GM19455 (cell line): ENCODE measurements around the gene TEAD1.

Experiments
- ATAC-seq: cut with Tn5 transposase; IDR thresholded peaks from one replicate; pipeline ENCODE4 v1.9.1; 2021; ENCODE audit not compliant: unreplicated experiment

The TEAD1 gene

DNA sequence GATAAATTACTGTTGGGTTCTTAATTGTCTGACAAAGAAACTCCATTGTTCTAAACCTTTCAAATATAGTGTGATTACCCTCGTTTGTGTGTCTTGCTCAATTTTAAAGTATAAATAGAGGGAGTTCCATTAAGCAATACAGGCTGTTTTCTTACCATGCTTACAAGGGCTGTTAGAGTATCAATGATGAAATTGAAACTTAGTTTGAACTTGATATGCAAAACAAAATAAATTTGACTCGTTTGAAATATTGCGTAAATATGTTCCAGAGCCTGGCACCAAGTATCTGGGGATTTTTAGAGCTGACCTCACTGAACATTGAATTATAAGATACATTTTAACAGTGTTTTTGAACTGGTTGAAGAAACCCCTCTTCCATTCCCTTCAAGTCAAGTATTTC is 31.7 kb downstream of the TEAD1 start:
- ATAC-seq: no peak

- no peak for ATAC-seq
These were observed 32.6 kb downstream of the TEAD1 start for GRCh38 chr11:12706545-12707499.

GRCh38 chr11:12707500-12707880 is 33.3 kb downstream of the TEAD1 start:
- ATAC-seq: no peak

DNA sequence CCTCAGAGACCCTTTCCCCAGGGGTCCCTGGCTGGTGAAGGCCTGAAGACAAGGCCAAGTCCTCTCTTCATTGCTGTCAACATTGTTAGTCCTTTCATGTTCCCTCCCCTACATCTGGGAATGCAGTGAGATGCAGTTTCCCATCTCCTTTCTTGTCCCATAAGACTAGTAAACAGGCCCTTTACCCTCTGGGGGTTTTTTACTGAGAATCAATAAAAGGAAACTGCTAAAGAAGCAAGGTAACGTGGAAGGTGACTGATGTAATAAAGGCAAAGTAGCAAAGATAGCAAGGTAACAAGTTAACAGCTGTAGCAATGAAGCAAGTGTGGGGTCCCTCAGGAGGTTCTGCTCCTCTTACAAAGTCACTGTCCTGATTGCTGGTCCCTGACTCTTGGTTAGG is 37.3 kb downstream of the TEAD1 start:
- no peak for ATAC-seq

GRCh38 chr11:12712132-12712531 is 37.9 kb downstream of the TEAD1 start:
- ATAC-seq: no peak

DNA sequence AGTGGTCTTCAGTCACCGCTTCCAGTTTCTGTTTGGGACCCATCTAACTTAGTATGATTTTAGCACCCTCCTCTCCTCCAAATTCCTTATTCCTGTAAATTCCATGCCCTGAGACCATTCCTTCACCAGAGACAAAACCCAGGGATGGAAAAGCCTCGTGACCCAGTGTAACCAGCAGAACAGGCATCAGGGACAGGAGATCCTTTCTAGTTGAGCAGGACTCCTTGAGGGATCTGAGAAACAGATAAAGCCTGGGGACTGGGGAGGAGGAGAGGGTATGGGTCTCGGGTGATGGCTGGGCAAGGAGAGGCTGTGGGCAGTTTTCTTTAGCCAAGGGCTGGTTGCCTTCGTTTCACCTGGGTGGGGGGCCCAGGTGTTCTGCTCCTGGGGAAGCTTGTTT is 40.9 kb downstream of the TEAD1 start:
- ATAC-seq: no peak

DNA sequence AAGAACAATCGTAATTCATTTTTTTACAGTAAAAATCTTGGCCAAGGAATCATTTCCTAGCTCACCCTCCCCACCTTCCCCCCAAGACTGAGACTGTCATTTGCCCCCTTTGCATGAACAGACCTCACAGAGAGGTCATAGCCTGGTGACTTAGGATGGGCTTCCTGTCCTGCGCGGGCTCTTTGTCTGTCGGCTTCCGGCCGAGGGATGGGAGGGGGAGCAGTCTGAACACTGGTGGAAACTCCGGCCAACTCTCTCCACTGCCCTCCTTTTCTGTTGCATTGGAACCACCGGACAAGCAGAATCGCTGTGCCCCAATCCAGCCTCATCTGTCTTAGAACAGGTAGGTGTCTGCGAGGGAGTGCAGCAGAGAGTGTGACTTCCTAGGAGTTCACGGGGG is 41.7 kb downstream of the TEAD1 start:
- no peak for ATAC-seq

DNA sequence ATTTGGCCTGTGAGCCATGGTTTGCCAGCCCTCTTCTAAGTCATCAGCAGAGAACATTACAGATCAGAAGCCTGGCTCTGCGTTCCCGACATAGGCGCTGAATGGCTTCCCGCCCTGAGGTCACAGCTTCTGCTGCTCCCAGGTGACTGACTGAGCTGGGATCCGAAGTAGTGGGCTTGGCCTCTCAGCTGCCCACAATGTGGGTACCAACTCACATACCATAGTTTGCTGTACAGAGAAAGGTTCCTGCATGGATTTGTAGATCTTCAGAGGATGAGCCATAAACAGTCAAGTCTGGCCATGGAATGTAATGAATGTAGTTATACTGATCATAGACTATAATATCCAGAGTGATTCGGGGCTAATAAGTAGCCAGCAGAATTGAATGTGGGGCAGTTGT is 42.6 kb downstream of the TEAD1 start:
- ATAC-seq: no peak

DNA sequence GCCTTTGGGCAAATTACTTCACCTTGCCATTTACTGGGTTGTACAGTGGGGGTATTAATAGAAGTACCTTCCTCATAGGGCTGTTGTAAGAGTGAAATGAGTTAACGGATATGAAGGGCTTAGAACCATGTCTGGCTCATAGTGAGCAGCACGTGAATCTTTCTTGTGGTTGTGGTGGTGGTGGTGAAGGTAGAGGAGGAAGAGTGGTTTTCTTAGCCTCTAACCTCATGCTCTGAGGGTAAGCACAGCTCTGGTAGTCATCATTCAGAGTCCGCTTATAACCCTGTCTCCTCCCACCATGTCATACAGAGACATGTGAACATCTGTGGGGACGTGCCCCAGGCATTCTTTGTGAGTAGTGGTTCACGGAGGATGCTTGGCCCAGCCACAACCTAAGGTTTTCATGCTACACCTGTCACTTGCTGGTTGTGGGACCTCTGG is 43.6 kb downstream of the TEAD1 start:
- peak; percentile 94 for ATAC-seq

DNA sequence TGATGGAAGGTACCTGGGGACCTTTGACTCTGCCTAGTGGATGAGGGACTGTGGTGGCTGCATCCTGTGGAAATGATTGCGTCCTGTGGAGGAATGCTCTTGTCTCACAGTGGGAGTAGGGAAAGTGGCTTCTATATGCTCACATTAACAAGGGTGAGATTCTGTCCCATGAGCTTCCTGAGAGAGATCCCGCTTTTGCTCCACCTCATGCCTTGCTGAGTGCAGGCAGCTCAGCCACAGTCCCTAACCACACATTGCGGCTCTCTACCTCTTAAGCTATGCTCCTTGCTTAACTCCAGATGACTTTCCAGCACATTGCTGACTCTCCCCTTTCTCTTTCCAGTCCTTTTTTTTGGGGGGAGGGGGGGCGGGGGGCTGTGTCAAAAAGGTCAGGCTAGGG is 45.0 kb downstream of the TEAD1 start:
- no peak for ATAC-seq

DNA sequence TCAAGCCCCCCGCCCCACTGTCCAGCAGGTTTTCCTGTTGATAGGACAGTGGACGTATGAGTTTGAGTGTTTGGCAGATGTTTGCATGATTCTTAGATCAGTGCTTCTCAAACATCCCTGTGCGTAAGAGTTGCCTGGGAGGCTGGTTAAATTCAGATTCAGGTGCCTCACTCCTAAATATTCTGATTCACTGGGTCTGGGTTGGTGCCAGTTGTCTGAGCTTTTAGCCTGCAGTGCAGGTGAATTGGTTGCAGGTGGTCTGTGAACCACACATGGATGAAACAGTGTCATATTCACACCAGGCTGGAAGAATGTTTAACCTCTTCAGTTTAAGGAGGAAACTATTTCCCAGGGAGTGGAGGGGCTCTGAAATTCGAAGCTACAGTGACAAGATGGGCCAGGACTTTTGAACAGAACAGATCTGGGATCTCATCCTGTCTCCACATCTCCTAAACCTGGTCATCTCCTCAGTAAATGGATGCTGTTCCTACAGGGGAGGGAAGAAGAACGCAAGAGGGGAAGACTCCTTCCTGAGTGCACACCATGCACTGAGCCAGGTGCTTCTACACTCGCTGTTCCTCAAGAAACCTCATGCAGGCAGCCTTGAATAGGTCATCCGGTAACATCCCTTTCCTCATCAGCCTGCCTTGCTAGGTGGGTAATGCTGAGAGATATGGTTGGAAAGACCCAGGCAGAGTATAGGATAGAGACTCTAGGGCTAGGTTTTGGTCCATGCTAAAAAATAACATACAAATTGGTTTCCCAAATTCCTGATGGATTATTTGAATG is 47.8 kb downstream of the TEAD1 start:
- no peak for ATAC-seq

- no peak for ATAC-seq
These were observed 49.4 kb downstream of the TEAD1 start for GRCh38 chr11:12723421-12724300.

DNA sequence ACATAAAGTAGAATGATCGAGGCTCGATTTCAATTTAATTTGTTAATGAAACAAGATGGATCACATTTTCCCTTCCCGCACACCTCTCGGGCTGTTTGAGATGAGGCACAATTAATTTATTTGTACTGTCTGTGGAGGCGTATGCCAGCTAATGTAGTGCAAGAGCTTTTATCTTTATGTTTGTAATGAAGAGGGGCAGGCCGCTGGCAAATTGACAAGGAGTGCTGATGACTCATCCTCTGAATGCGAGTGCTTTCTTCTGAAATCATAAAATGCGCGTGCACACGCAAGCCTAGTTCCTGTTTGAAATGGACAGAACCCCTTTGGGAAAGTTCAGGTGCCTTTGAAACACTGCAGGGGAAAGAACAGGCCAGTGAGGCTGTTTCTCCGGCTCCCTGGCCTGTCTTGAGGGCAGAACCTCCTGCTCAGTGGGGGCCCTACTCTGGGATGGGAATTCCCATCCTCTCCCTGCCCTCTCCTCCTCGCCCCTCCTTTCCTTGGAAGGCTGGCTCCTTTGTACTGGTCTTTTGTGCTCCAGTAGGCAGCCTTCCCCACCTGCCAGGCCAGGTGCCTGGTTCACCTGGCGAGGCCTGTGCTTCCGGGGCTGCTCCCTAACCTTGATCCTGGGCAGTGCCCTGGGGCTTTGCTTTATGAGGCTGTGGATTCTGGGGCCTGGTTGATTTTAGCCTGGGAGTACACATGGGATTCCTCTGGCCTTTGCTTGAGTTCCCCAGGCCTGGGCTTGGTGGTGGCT is 50.3 kb downstream of the TEAD1 start:
- ATAC-seq: no peak

DNA sequence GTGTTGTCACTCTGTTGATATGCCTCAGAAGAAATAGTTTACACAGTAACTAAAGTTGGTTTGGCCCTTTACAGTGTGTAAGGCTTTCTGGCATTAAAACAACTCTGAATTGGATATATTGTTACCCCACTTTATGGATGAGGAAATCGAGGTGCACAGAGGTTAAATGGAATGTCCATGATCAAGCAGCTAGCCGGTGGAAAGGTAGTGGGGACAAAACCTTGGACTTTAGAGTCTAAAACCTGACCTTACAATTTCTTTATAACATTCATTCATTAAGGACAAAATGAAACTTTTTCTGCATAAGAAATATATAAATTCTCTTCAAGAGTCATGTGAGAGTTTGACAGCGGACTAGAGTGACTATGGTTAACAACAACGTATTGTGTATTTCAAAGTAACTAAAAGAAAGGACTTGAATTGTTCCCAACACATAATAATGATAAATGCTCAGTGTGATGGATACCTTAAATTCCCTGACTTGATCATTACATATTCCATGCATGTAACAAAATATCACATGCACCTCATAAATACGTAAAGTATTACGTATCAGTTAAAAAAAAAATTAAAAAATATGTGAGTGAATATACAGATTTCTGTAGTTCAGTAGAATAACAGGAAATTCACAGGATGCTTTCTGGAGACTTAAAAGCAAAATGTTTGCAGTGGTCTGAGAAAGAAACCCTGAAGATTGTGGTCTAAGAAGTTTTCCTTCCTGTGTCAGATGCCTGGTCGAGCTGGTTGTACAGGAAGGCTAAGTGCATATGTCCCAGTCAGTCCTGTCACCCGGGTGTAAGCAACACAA is 51.0 kb downstream of the TEAD1 start:
- no peak for ATAC-seq

GRCh38 chr11:12725863-12726682 is 51.9 kb downstream of the TEAD1 start:
- ATAC-seq: no peak

GRCh38 chr11:12727563-12728211 is 53.5 kb downstream of the TEAD1 start:
- ATAC-seq: no peak

DNA sequence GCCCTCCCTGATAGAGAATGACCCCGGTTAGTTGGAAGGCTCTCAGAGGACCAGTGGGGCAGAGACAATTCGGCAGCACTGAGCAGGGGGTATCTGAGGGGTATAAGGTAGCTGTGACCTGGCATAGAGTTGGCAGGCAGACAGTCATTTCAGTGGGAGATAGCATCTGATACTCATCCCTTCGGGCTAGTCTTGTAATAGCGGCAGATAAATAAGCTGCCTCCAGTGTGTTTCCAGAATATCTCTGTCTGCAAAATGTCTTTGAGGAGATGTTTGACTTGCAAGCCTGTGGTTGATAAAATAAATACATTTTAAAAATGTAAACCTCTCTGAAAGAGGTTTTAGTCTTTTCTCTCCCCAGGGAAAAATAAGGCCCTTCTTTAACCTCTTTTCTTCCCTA is 54.2 kb downstream of the TEAD1 start:
- ATAC-seq: no peak

DNA sequence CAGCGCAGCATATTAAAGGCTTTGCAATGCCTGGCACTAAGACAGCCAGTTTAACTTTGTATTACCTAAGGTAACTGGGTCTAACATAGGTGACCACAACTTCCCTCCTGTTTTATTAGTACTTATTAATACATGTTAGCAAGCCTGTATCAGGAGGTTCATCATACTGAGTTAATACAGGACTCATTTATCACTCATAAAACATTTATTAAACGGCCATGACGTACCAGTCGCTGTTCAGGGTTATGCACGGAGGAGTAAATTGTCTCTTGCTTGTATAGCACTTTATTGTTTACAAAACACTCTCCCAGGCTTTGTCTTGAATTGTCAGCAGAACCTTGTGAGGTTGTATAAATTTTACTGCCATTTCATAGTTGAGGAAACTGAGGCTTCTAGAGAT is 55.7 kb downstream of the TEAD1 start:
- no peak for ATAC-seq
